ENCODE data around the gene THSD4. TPM values are rescaled to one million over a fixed set of nuclear protein-coding genes. Genes with fewer than 3 reads are reported as not detected.

Gene THSD4
- total and polyA plus RNA-seq, 2 of the 4 experiments (the other 2 are of a cell fraction) = 25.5 to 31.1 TPM

DNA sequence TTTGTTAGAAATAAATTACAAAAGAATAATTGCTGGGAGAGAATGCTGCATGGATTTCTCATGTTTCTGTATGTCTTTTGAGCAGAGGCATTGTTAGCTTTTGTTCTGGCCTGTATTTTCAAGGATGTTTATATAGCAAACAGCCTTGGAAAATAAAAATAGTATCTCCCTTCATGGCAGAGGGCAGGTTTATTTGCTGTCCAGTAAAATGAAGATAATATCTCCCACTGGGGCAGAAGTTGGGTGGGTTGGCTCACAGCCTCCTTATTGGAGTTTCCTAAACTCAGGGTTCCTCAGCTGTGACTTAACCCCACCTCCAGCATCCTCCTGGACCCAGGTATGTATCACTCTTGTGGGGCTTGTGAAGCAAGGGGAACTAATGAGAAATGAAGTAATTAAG lies 43.7 kb upstream of the THSD4 start:
- BruUV-seq (replicated peaks) = no TSS peak
- in situ Hi-C loops (cut with MboI; ENCODE audit: low sequenced_read_pairs) (no loop called here), dilution Hi-C loops (cut with HindIII; ENCODE audit: low sequenced_read_pairs, unreplicated experiment) (no loop called here), intact Hi-C loops (cut with micrococcal nuclease) (no loop called here)
- Histone ChIP-seq H3K56ac (ENCODE audit: extremely low read depth, insufficient read depth, low read length) (no peak overlapping the region), H3K9me3 (ENCODE audit: control insufficient read depth, insufficient read depth, low read length) (no peaks in the 10 kb centered on the region; the same call in 1 of the 2 replicates), H2BK120ac (ENCODE audit: low read depth, low read length) (peak overlapping the region; percentile 0; the same call in 1 of the 2 replicates), H3K4me2 (ENCODE audit: low read depth, low read length) (no peak overlapping the region), H3K23ac (ENCODE audit: low read depth, low read length) (no peak overlapping the region), H2BK20ac (ENCODE audit: low read depth, low read length) (peak overlapping the region; percentile 13; the same call in 1 of the 2 replicates), H3K4me1 (ENCODE audit: control insufficient read depth, insufficient read depth, low read length) (peaks cover 5% of the 10 kb centered on the region; the same call in 1 of the 2 replicates), H4K20me1 (ENCODE audit: insufficient read depth, low read length) (no peaks in the 10 kb centered on the region), H3K4ac (ENCODE audit: low read depth, low read length) (no peak overlapping the region), H2AFZ (replicated peaks; ENCODE audit: low read length, poor library complexity) (no peak overlapping the region), H3K79me1 (ENCODE audit: low read depth in 1 of 2, low read length in 2 of 2) (no peaks in the 10 kb centered on the region), H2AK5ac (ENCODE audit: low read depth, low read length) (no peak overlapping the region), H4K8ac (ENCODE audit: low read depth in 2 of 2, low read length in 2 of 2) (peak overlapping the region in 1 of 2 experiments; percentile 86; a peak in 1 of 4 replicates), H3K27ac (ENCODE audit: insufficient read depth, low read length) (no peak overlapping the region), H4K91ac (ENCODE audit: insufficient read depth, low read depth, low read length) (no peak overlapping the region), H4K5ac (ENCODE audit: low read depth, low read length) (no peak overlapping the region; the same call in 1 of the 2 replicates), H3K9ac (ENCODE audit: low read depth, low read length) (no peak overlapping the region), H3K4me3 (ENCODE audit: insufficient read depth, low read depth, low read length) (no peak overlapping the region), H2AK9ac (replicated peaks; ENCODE audit: low read depth, low read length, poor library complexity) (no peak overlapping the region), H3K27me3 (ENCODE audit: control insufficient read depth, insufficient read depth, low read length) (no peaks in the 10 kb centered on the region), H2BK5ac (ENCODE audit: low read depth, low read length, poor library complexity, severe bottlenecking) (no peak overlapping the region), H3K9me1 (ENCODE audit: insufficient read depth, low read length) (peaks cover 3% of the 10 kb centered on the region), H3K36me3 (ENCODE audit: control insufficient read depth, insufficient read depth, low read length) (no peaks in the 10 kb centered on the region), H3K14ac (replicated peaks; ENCODE audit: low read depth, low read length) (no peak overlapping the region), H3K18ac (ENCODE audit: low read depth, low read length) (peak overlapping the region; percentile 50; the same call in 1 of the 2 replicates), H2BK15ac (ENCODE audit: low read depth, low read length) (no peak overlapping the region)
- ATAC-seq (ENCODE audit: low read depth) = no peak
- TF ChIP-seq SMC3 (IDR thresholded peaks at IDR 0.05; ENCODE audit: low read depth, low read length) (no peak), RFX5 (IDR thresholded peaks at IDR 0.05; ENCODE audit: low read depth, low read length) (no peak), FOS (IDR thresholded peaks at IDR 0.05; ENCODE audit: low read depth, low read length) (no peak), MAZ (IDR thresholded peaks at IDR 0.05; ENCODE audit: borderline replicate concordance, low read depth, low read length) (no peak), BHLHE40 (IDR thresholded peaks at IDR 0.05; ENCODE audit: low read depth, low read length) (no peak), MXI1 (IDR thresholded peaks at IDR 0.05; ENCODE audit: borderline replicate concordance, low read depth, low read length) (no peak), MAFK (IDR thresholded peaks at IDR 0.05; ENCODE audit: low read depth, low read length) (no peak), POLR2A (IDR thresholded peaks at IDR 0.05; ENCODE audit: low read depth, low read length) (no peak)
- TF ChIP-seq, protein P1, sequence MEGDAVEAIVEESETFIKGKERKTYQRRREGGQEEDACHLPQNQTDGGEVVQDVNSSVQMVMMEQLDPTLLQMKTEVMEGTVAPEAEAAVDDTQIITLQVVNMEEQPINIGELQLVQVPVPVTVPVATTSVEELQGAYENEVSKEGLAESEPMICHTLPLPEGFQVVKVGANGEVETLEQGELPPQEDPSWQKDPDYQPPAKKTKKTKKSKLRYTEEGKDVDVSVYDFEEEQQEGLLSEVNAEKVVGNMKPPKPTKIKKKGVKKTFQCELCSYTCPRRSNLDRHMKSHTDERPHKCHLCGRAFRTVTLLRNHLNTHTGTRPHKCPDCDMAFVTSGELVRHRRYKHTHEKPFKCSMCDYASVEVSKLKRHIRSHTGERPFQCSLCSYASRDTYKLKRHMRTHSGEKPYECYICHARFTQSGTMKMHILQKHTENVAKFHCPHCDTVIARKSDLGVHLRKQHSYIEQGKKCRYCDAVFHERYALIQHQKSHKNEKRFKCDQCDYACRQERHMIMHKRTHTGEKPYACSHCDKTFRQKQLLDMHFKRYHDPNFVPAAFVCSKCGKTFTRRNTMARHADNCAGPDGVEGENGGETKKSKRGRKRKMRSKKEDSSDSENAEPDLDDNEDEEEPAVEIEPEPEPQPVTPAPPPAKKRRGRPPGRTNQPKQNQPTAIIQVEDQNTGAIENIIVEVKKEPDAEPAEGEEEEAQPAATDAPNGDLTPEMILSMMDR (conservative IDR thresholded peaks at IDR 0.05; ENCODE audit: low read depth, low read length) = no peak
- POLR2A ChIA-PET (ENCODE audit: unreplicated experiment) = no interaction called here
- no peak for DNase-seq
- CTCF ChIA-PET = no interaction called here

Data from IMR-90 (cell line).